Iris pigment epithelial cell (primary cell): Measurements from ENCODE around the gene DSPP.

Experiments used
- DNase-seq: peaks from one replicate; pipeline ENCODE4 v3.0.0-alpha.2; 2011; ENCODE audit warnings: low read depth

The DSPP gene

DNA sequence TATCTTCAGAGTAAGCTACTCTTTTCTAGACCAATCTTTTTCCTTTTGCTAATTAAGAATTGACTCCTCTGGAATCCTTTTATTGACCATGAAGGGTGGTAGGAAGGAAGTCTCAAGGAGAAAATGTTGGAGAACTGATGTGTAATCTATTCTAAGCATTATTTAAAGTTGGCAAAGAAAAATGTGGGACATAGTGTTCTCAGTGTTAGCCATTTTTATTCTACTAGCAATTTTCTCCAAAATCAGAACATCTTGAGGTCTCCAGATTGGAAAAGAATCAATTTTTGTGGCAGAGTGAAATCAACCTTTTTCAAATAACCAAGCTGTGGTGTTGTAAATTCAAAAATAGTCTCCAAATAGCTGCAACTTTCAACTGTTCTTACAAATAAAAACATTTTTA lies 23.3 kb downstream of the DSPP start:
- no peak for DNase-seq

- DNase-seq = peak; percentile 73
These were observed 24.1 kb downstream of the DSPP start for GRCh38 chr4:87632469-87632868.

GRCh38 chr4:87633243-87633642 lies 24.9 kb downstream of the DSPP start:
- peak; percentile 74 for DNase-seq

DNA sequence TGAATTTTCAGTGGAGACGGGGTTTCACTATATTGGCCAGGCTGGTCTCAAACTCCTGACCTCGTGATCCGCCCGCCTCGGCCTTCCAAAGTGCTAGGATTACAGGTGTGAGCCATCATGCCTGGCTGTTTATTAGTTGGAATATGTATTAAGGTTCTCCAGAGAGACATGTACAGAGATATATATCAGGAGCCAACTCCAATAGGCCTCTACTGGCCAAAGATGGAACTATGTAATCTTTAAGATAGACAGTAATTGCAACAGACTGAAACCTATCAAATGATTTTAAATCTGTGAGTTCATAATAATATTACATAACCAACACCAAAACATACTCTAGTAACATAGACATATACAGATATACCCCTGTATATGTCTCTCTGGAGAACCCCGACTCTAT lies 36.0 kb downstream of the DSPP start:
- no peak for DNase-seq

DNA sequence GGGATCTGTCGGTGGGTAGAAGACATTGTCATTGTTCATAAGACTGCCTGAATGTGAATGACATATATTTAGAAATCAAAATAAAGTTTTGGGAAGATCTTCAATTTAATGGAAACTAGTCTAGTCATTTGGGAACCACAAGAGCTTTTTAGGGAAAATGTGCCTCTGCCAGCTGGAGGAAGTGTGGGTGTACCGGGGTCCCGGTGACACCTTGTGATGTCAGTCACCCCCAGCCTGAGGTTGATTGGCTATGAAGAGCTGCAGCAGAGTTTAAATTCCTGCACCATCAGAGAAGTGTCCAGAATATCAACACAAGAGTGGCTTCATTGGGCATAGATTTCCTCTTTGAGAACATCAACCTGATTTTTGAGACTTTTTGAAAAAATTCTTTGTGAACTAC lies 41.7 kb downstream of the DSPP start, which contains the start of gene DMP1:
Gene DMP1 (plus strand): TSS at position 301 of the 400 bp plus-strand sequence. CDS start 6,213 bp downstream, outside the sequence.
- no peak for DNase-seq

DNA sequence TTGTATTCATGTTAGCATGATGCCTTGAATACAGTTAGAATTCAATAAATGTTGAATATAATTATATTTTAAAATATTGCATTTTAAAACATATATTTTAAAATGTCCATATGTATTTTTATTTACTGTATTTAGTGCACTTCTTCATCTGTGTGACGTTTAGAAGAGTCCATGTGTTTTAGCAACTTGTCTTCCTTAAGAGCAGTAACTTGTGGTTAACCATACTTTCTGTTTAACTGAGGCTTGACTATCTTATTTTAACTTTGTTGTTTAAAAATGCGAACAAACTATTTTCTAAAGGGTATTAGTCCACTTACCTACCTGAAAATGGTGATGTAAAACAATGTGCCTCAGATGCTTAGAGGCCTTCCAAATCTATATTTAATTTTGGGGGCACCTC lies 42.6 kb downstream of the DSPP start:
- DNase-seq = no peak

DNA sequence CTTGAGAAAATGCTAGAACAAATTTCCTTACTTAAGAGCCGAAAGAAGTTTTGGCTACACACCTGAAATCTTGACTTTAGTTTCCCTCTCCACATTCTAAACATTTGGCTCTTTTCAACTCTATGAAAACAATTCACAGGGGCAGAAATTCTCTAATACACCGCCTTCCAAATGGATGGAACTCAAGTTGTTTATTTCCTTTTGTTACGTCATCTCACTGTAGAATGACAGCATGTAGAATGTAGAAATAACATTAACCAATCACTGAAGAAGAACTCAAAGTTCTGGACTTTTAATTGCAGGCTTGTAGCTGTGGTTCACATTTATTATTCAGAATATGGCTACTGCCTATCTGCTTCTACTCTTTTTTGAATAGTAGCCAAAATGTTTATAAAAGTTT lies 43.6 kb downstream of the DSPP start:
- no peak for DNase-seq

- no peak for DNase-seq
These were observed 46.2 kb downstream of the DSPP start for GRCh38 chr4:87654487-87655044.

GRCh38 chr4:87657525-87657924 lies 49.2 kb downstream of the DSPP start:
- DNase-seq = peak; percentile 79

DNA sequence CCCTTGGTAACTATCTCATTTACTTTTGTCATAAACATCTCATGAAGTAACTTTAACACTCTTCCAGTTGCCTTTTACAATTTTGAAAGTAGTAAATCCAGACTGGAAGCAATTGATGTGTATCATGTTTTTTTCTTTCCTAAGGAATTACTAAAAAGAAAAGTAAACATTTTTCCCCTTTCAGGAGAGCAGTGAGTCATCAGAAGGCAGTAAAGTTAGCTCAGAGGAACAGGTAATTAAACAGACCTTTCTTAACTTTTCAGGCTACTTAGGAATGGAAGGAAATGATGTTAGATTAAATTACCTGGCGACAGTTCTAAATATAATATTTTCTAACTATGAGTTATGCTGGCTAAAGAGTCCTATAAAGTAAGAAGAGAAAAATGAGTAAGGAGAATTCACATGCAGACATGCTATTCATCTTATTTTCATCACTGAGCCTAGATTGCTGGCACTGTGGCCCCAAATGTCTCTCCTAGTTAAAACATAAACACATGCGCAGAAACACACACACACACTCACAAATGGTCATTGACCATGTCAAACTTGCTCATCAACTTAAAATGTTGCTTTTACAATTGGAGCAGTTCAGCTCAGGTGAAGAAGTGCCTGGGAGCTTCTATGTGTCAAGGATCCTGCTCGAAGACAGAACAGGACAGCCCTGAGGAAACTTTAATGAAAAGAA lies 51.1 kb downstream of the DSPP start:
- peak; percentile 10 for DNase-seq

- no peak for DNase-seq
These were observed 54.5 kb downstream of the DSPP start for GRCh38 chr4:87662871-87663270.
